Measurements from ENCODE around the gene GSC2. TPM values are rescaled to one million over a fixed set of nuclear protein-coding genes. Genes with fewer than 3 reads are reported as not detected.
A peak's percentile ranks its signal among the peaks of the same experiment; 100 is the strongest.
"Not testable (repeated sequence)": the region's sequence is repeated elsewhere in the genome, so short reads cannot be mapped to it uniquely, and the experiment has no call there.

GSC2 gene
- polyA plus RNA-seq, 10 donors: not detected

DNA sequence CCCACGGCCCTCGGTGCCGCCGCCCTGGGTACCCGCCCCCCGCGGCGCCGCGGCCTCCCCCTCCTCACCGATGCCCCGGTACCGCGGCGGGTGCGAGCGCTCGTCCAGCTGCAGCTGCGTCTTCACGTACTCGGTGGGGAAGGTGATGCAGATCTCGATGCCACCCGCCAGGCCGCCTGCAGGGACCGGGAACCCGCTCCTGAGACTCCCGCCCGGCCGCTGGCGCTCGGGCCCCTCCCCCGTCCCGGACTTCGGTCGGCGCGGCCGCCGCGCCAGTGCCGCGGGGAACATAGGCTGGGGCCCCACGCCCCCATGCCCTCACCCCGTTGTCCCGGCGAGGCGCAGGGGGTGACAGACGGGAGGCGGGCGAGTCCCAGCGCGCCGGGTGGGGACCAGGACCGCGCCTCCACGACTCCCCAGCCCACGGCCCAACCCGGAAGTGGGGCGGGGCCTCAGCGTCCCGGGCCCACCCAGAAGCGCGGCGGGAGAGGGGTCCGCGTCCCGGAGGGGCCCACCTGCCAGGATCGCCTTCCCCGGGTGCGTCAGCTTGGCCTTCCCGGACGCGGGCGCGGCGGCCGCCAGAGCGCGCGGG lies 28.1 kb upstream of the GSC2 start:
- DNase-seq: peak; percentile 9 to 82 (median 49)

DNA sequence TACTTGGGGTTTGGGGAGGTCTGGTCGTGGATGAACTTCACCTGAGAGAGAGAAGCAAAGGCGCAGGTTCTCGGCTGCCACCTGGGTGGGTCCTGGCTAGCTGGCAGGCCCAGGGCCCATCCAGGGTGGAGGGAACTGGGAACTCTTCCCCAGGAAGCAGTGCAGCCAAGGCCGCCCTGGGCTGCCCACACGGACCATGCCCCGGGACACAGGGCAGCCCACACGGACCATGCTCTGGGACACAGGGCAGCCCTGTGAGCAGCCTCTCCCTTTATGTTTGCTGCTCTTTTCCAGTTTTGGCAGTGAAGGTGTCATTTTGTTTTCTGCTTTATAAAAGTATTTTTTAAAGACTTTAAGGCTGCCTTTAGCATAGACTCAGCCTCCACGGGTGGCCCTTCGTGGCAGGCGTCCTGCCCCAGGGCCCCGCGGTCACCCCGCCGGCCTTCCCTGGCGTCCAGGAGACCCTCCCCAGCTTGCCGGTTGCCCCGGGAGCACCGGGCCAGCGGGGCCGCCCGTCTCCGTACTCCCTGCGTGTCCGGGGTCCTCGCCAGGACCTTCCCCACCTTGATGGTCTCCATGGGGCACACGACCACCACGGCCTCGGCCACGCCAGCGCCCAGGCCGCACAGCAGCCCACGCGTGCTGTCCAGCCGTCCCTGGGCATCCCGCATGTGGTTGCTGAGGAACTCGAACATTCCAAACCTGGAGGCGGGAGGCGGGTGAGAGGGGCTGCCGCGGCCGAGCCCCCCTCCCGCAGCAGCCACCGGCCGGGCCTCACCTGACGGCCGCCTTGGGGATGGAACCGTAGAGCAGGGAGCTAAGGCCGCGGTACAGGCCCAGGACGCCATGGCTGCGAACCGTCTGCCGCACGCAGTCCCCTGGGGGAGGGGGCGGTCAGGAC lies 27.3 kb upstream of the GSC2 start:
- DNase-seq: peak in 1 of 3 donors; percentile 56

DNA sequence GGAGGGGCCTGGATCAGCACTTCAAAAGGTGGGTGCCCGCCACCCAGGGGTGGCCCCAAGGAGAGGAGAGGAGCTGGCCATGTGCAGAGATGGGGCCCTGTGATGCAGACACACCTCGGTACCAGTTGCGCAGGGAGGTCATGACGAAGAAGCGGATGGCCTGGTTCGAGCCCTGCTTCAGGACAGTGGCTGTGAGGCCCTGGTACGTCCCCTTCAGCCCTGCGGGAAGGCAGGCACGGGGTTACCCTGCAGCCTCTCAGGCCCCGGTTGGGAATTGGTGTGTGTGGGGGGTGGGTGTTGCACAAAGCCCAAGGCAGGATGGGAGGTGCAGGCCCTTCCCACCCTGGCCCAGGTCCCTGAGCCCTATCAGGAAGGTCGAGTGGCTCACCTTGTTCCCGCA lies 26.6 kb upstream of the GSC2 start:
- no peak for DNase-seq

DNA sequence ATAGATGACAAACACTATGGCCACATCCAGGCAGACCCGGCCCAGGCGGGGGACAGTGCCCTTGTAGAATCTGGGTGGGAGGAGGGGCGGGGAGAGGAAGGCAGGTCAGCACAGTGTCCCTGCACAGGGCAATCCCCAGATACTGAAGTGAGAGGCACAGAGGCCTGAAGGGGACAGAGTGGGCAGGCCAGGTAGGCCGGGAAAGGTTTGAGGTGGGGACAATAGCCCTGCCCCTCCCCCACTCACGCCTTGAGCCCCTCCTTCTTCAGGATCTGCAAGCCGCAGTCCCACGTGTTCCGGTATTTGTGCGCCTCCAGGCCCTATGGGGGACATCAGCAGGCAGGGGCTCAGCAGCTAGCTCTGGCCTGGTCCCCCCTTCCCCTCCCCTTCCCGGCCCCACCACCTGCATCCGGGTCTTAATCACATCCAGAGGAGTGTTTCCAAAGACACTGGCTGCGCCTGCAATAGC lies 26.1 kb upstream of the GSC2 start:
- peak in 1 of 3 donors; percentile 48 for DNase-seq

DNA sequence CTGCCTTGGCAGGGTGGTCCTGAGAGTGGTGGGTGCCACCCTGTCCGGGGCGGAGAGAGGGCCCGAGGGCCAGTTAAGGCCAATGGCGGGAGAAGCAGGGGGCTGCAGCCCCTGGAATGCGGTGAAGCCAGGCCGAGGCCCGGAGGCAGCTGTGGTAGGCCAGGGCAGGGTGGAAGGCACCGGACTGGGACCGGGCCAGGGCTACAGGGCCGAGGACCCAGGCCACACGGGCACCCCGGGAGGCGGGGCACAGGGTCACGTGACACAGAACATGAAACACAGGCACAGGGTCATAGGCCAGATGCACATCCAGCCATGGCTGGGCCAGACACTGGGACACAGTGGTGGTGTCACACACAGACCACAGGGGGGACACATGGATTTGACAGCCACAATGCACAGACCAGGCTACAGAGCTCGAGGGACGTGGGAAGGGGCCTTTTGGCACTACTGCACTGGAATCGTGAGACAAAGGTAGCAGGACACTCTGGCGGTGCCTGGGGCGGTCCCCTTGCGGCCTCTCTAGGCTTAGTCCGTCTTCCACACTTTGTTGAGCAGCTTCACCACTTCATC lies 25.6 kb upstream of the GSC2 start:
- DNase-seq: no peak

DNA sequence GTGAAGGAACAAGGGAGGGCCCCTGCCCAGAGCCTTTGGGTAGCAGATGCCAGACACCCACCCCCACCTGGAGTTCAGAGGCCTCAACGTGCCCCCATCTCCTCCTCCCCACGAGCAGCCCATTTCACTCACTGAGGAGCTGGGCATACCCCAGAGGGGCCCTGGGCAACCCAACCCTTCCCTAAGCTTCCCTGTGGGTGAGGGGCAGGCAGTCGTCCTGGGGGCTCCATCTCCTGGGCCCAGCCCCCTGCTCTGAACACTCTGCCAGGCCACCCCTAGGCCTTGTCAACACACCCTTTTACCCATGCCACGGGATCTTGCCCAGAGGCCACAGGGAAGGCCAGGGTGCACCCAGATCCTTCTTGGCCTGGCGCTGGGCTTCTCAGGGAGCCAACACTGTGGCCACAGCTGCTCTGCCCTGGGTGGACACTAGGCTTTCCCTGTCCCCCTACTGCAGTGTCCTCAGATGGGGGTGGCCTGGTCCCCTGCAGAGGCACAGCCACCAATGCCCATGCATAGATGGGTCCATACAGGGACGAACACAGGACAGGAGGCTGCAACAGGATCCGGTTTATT lies 25.0 kb upstream of the GSC2 start:
- DNase-seq: no peak

DNA sequence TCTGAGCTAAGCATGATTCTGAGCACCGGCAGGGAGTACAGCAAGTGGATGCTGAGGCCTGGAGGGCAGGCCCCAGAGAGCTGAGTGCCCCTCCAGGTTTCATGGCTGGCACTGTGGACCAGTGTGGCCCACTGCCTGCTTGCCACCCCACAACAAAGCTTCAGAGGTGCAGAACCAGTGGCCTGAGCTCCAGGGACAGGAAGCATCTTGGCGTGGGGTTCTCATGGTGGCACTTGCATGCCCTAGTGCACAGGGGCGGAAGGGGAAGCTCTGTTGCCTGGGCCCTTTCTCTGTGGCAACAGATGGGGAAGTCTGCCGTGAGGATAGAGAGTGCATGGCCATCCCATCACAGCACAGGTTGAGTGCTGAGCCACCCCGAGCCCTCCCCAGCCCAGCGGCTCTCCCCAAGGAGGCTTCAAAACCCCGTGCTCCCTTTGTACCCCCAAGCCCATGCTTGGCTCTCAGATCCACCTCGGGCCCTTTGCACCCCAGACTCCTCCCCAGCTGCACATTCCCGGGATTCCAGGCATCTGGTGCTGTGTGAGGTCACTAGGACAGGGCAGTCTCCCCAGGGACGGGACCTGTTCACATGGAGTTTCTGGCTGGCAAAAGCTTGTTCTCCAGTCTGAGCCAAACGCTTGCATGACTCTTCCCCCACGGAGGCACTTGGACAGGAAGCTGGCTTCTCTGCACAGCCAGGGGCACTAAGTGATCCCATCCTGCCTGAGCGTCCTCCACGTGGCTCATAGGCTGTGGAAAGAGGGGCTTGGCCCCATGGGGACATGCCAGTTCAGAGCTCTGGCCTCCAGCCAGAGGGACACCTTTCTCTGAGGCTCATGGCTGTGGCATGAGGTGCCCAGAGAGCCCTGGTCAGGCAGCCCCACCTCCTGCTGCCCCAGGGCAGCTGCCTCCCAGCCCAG lies 24.3 kb upstream of the GSC2 start:
- DNase-seq: no peak

DNA sequence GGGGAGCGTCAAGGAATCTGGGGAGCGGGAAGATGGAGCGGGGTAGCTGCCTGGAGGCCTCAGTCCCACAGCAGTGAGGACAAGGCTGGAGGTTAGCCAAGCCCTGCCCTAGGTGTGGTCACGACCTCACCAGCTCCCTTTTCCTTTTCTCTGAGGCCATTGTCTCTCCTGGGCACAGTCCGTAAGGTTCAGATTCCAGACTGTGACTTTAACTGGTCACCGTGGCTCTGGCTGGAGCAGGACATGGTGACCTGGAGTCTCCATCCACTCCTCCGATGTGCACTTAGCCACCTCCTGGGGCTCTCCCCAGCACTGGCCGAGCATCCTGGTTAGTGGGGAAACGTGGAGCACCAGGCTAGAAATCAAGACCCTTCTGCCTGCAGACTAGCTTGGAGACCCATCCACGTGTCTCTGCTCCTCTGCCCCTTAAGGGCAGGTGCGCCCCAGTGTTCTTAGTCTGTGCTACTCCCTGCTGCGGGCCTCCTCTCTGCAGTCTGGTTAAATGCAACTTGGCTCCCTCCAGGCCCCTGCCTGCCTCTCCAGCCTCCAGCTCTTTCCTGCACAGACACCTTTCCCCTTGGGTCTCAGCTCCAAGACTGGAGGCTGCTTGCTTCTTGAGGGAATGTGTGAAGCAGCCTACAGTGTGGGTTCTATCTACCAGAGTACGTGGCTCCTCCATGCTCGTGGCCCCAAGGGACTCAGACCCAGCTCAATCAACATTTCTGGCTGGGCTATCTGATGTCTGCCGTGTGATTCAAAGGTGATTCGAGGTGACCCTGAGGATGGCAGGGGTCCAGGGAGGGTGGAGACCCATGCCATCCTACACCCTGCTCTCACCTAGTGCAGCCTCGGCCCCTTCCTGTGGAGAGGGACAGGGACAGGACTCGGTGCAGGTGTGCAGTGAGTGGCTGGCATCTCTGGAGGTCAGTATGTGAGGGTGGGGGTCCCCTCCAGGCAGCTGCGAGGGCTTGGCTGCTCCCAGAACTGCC lies 23.2 kb upstream of the GSC2 start:
- DNase-seq: no peak

DNA sequence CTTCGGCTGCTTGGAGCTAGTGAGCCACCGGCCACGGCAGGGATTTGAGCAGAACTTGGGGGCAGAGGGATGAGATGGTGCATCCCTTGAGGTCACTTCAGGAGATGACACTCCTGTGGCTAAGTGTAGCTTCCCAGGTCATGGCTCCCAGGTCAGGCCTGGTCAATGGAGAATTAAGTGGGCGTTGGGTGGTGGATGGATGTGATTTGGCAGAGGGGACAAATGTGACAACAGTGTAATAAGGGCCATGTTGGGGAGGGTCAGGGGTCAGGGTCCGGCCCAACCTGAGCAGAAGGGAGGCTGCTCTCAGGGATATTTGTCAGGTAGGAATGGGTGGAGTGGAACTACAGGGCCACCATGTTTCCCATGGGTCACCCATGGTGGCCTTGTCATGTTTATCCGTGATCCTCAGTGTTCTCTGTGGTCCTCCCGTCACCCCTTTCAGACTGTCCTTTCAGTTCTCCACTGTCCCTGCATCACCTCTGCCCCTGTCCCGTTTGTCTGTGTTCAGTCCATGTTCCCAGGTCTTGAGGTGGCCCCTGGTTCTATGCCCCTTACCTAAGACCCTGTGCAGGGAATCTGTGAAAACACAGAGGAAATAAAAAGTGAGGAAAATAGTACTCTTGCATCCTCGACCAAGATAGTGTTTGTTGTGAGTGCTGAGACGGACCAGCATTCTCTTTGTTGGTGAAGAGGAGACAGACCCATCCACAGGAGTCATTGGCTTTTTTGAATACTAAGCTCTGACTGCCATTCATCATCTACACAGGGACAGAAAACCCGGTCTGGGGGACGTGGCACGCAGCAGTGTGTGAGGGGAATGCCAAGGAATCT lies 22.3 kb upstream of the GSC2 start:
- no peak for DNase-seq

DNA sequence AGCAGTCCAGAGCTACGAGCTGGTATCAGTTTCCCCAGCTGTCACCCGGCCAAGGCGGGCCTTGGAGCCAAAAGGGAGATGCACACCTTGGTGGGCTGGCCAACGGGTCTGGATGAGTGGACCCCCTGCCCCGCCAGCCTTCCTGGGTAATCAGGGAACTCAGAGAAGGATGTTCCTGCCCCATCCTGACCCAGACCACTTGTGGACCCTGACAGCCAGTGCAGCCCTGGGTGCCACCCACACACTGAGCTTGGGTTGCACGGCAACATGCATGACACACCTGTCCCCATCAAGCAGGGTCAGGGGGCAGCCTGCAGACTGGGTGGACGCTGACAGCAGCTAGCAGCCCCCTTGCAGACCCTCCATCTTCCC lies 19.8 kb upstream of the GSC2 start:
- no peak for DNase-seq

DNA sequence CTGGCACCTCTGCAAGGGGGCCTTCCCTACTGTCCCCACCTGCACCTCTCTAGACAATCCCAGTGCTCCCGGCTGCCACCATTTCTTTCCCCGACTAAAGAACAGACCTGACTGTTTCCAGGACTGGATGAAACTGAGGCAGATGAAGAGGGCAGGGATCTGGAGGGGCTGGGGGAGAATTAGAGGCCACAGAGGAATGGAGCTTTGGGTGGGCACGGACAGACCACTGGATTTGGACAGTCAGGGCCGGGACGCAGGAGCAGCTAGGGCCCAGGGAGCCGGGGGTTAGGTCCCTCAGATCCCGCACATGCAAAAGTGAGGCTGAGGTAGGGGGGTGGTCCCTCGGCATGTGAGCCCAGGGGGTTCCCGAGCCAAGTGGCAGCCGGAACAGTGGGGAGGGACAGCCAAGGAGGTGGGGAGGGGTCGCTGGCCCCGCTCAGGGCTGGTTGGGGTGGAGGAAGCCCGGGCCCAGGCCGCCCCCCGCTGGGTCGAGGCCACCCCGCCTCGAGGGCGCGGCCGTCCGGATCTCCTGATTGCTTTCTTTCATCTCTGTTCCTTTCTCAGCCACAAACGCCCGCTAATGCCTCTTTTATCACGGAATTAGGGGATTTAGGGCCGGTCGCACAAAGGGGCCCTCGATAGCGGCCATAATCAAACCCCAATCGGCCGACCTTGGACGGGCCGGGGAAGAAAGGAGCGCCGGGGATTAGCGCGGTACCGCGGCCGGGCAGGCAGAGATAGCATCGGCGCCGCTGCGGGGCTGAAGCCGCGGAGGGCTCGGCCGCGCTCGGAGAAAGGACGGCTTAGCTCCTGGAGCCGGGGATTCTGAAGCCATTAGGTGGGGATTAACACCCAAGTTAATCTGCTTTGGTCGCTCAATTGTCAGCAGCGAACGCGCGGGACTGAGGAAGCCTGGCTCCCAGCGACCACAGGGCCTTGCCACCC lies 19.2 kb upstream of the GSC2 start:
- DNase-seq: no peak

DNA sequence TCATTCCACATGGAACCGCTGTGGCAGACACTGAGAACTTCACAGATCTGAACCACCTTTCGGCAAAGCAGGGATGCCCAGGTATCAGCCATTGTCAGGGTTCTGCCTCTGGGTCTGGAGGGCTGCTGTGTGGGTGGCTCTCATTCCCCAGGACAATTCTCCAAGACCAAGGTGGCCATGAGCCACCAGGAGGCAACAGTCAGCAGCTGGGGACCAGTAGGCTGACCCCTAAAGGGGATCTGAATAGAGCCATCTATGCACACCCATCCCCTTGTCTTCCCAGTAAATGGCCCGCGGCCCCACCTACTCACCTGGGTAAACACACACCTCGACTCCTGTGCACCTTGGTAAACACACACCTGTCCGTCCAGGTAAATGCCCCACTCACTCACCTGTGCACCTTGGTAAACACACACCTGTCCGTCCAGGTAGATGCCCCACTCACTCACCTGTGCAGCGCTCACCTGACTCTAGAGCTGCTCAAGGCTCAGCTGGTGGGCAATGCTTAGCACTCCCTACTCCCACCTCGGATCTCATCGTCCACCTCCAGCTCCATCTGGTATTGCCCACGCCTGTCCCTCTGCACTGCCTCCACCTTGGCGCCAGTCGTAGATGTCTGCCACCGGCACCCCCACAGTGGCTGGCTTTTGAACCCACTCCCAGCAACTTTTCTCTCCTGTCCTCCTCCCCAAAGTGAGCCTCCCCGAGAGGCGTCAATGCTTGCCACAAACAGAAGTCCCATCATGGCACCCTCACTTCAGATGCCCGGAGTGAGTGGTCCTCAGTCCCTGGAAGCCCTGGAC lies 18.2 kb upstream of the GSC2 start:
- no peak for DNase-seq

DNA sequence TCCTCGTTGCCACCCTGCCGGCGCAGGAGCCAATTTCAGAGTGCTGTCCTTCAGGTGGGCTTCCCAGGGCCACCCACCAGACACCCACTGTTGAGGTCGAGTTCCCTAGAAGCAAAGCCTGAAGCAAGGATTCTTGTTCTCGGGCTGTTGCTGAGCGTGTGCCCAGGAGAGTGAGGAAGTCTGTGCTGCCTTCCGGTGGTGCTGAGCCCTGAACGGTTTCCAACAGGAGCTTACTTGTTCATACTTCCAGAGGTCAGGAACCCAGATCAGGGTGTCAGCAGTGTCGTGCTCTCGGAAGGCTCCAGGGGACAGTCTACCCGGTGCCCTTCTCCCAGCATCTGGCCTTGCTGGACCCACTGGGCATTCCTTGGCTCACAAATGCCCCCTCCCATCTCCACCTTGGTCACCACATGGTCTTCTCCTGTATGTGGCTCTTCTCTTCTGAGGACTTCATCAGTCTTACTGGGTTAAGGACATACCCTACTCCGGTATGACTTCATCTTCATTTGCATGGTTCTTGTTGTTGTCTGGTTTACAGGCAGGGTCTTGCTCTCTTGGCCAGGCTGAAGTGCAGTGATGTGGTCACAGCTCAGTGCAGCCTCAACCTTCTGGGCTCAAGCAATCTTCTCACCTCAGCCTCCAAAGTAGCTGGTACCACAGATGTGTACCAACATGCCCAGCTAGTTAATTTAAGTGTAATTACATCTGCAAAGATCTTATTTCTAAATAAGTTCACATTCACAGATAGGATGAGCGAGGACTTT lies 17.2 kb upstream of the GSC2 start:
- DNase-seq: no peak

DNA sequence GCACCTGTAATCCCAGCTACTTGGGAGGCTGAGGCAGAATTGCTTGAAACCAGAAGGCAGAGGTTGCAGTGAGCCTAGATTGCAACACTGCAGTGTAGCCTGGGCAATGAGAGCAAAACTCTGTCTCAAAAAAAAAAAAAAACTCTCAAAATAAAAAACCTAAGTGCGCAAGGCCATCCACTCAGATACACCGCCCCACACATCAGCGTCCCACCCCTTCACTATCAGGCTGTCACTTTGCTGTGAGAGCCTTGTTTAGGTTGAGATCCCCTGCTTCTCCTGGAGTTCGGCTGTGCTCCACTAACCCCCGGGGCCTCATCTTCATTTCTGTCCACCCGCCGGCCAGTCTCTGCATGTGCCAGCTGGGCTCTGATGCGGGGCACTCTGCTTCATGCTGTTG lies 16.3 kb upstream of the GSC2 start:
- DNase-seq: no peak

DNA sequence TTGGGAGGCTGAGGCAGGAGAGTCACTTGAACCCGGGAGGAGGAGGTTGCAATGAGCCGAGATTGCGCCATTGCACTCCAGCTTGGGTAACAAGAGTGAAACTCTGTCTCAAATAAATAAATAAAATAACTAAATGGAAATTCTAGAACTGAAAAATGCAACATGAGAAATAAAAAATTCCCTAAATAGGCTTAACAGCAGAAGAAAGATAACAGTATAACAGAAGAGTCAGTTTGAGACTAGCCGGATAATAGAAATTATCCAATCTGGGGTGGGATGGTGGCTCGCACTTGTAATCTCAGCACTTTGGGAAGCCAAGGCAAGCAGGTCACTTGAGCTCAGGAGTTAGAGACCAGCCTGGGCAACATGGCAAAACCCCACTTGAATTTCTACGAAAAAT lies 14.3 kb upstream of the GSC2 start:
- no peak for DNase-seq

DNA sequence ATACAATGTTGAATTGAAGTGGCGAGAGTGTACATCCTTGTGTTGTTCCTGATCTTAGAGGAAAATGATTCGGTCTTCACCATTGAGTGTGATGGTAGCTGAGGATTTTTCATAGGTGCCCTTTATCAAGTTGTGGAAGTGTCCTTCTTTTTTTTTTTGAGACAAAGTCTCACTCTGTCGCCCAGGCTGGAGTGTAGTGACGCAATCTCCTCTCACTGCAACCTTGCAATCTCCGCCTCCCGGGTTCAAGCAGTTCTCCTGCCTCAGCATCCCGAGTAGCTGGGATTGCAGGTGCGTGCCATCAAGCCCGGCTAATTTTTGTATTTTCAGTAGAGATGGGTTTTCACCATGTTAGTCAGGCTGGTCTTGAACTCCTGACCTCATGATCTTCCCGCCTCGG lies 8.6 kb upstream of the GSC2 start:
- DNase-seq: not testable (repeated sequence)

Measured in muscle of back (tissue), 11 donors.